HCT116 (cell line): ENCODE results near the gene ARID5A. TPM values are rescaled to one million over a fixed set of nuclear protein-coding genes. Genes with fewer than 3 reads are reported as not detected.

Experiments
- ATAC-seq: fragments of 200-7000 bp; cut with Tn5 transposase; 2 replicates; pipeline ENCODE4 v1.9.1; 2020; ENCODE audit warnings: mild to moderate bottlenecking, moderate library complexity
- BruUV-seq: library from RNA; stranded (reverse); fragments of 400-500 nt; replicated peaks from 2 replicates; lab custom pipeline; 2021; lab: Mats Ljungman, UMichigan
- CTCF ChIA-PET: fragments of 300-600 bp; sonication (Branson Sonifier 250); formaldehyde crosslinking; loops from one replicate; lab custom pipeline; 2021; ENCODE audit warnings: antibody characterized with exemption; lab: Charles Lee
- POLR2A ChIA-PET: fragments of 300-600, 350-600 bp; sonication (Branson Sonifier 250); formaldehyde crosslinking; loops from one replicate; lab custom pipeline; 2021; ENCODE audit warnings: antibody characterized with exemption; lab: Charles Lee
- RAD21 ChIA-PET, 2 experiments: fragments of 300-600 bp; sonication (Branson Sonifier 250); formaldehyde crosslinking; loops; one replicate each; lab custom pipeline; 2023; ENCODE audit warnings: low total read pairs in 2 of 2; ENCODE audit not compliant: uncharacterized antibody in 2 of 2, unreplicated experiment in 2 of 2, low non-redundant PET in 1 of 2; lab: Charles Lee
- DNase-seq: peaks from one replicate; pipeline ENCODE4 v3.0.0-alpha.2; 2010; ENCODE audit warnings: low read depth, low spot score
- H2AFZ ChIP-seq: fragments of 200-600 bp; shearing (Covaris generic), sonication (generic); 2 replicates; pipeline ENCODE4 v1.6.1; 2017; ENCODE audit warnings: low read depth, mixed run types, mixed read lengths, antibody characterized with exemption, low read length; ENCODE audit not compliant: poor library complexity, severe bottlenecking
- H3K27ac ChIP-seq: 2 replicates; pipeline ENCODE4 v1.5.1; 2012; ENCODE audit warnings: low read depth, low read length
- H3K27me3 ChIP-seq: fragments of 200-600 bp; sonication (generic); 2 replicates; pipeline ENCODE4 v1.6.1; 2016; ENCODE audit warnings: mixed run types, low read length, mixed read lengths; ENCODE audit not compliant: insufficient read depth
- H3K36me3 ChIP-seq, 2 experiments: fragments of 200-500 bp in 1 of 2; fragments of 200-600 bp in 1 of 2; sonication (Bioruptor generic) in 1 of 2; sonication (generic) in 1 of 2; 2 replicates each; pipeline versions ENCODE4 v1.5.1 to v1.6.1; 2014 to 2016; ENCODE audit warnings: low read length in 2 of 2, inconsistent platforms in 1 of 2, mixed read lengths in 1 of 2, mixed run types in 1 of 2; ENCODE audit not compliant: insufficient read depth in 2 of 2, control insufficient read depth in 1 of 2
- H3K4me1 ChIP-seq, 2 experiments: fragments of 200-600 bp in 1 of 2; sonication (generic) in 1 of 2; 2 replicates each; pipeline versions ENCODE4 v1.5.1 to v1.6.1; 2012 to 2017; ENCODE audit warnings: low read length in 2 of 2, inconsistent platforms in 1 of 2, mild to moderate bottlenecking in 1 of 2, mixed read lengths in 1 of 2, mixed run types in 1 of 2, moderate library complexity in 1 of 2; ENCODE audit not compliant: insufficient read depth in 2 of 2, control insufficient read depth in 1 of 2
- H3K4me2 ChIP-seq: fragments of 200-600 bp; sonication (generic); 2 replicates; pipeline ENCODE4 v1.6.1; 2017; ENCODE audit warnings: mixed run types, low read length, mixed read lengths
- H3K4me3 ChIP-seq, 2 experiments: fragments of 200-600 bp in 1 of 2; sonication (generic) in 1 of 2; replicated peaks in 1 of 2; 2 replicates each; pipeline ENCODE4 v1.5.1; 2011 to 2016; ENCODE audit warnings: low read length in 2 of 2, control low read depth in 1 of 2, low read depth in 1 of 2, mild to moderate bottlenecking in 1 of 2, mixed read lengths in 1 of 2, mixed run types in 1 of 2
- H3K79me2 ChIP-seq: fragments of 200-600 bp; sonication (generic); 2 replicates; pipeline ENCODE4 v1.6.1; 2017; ENCODE audit warnings: mild to moderate bottlenecking, mixed run types, low read length, moderate library complexity, mixed read lengths; ENCODE audit not compliant: insufficient read depth
- H3K9ac ChIP-seq: fragments of 200-600 bp; sonication (generic); 2 replicates; pipeline ENCODE4 v1.6.1; 2016; ENCODE audit warnings: low read length, mixed read lengths
- H3K9me2 ChIP-seq: fragments of 200-600 bp; sonication (generic), shearing (Covaris generic); 2 replicates; pipeline ENCODE4 v1.6.1; 2017; ENCODE audit warnings: mixed run types, mild to moderate bottlenecking, moderate library complexity; ENCODE audit not compliant: insufficient read depth
- H3K9me3 ChIP-seq, 2 experiments: fragments of 200-500 bp in 1 of 2; fragments of 200-600 bp in 1 of 2; sonication (Bioruptor generic) in 1 of 2; sonication (generic) in 1 of 2; 2 replicates each; pipeline ENCODE4 v1.6.1; 2014 to 2017; ENCODE audit warnings: low read length in 2 of 2, mixed read lengths in 2 of 2, inconsistent platforms in 1 of 2, low read depth in 1 of 2, mild to moderate bottlenecking in 1 of 2, mixed run types in 1 of 2, moderate library complexity in 1 of 2; ENCODE audit not compliant: control insufficient read depth in 1 of 2, insufficient read depth in 1 of 2
- H4K20me1 ChIP-seq: fragments of 200-600 bp; sonication (generic), shearing (Covaris generic); 2 replicates; pipeline ENCODE4 v1.6.1; 2017; ENCODE audit warnings: mixed run types, mild to moderate bottlenecking, moderate library complexity; ENCODE audit not compliant: insufficient read depth
- CBX3 ChIP-seq: IDR thresholded peaks from 2 replicates; pipeline ENCODE4 v1.6.1; 2012; ENCODE audit warnings: low read depth
- CEBPB ChIP-seq: IDR thresholded peaks from 2 replicates; pipeline ENCODE4 v1.6.1; 2012; ENCODE audit warnings: low read depth
- EGR1 ChIP-seq: IDR thresholded peaks from 2 replicates; pipeline ENCODE4 v1.6.1; 2012; ENCODE audit warnings: low read depth
- EZH2 ChIP-seq: fragments of 200-600 bp; sonication (generic); IDR thresholded peaks from 2 replicates; pipeline ENCODE4 v1.6.1; 2017; ENCODE audit warnings: antibody characterized with exemption, mixed run types
- EZH2phosphoT487 ChIP-seq: fragments of 200-600 bp; IDR thresholded peaks from 2 replicates; pipeline ENCODE4 v1.6.1; 2018; ENCODE audit warnings: antibody characterized with exemption, borderline replicate concordance
- FOSL1 ChIP-seq: IDR thresholded peaks from 2 replicates; pipeline ENCODE4 v1.6.1; 2012; ENCODE audit warnings: low read depth
- JUND ChIP-seq: IDR thresholded peaks from 2 replicates; pipeline ENCODE4 v1.6.1; 2012
- POLR2A ChIP-seq: IDR thresholded peaks from 2 replicates; pipeline ENCODE4 v1.7.0; 2011; ENCODE audit warnings: borderline replicate concordance; ENCODE audit not compliant: insufficient read depth, insufficient read length; ENCODE audit errors: extremely low read depth
- POLR2AphosphoS5 ChIP-seq: IDR thresholded peaks from 2 replicates; pipeline ENCODE4 v1.6.1; 2011; ENCODE audit warnings: mild to moderate bottlenecking, low read depth, low read length, moderate library complexity
- RAD21 ChIP-seq: IDR thresholded peaks from 2 replicates; pipeline ENCODE4 v1.6.1; 2012; ENCODE audit warnings: low read depth, mild to moderate bottlenecking
- SIN3A ChIP-seq: IDR thresholded peaks from 2 replicates; pipeline ENCODE4 v1.6.1; 2012; ENCODE audit warnings: low read depth
- SRF ChIP-seq: IDR thresholded peaks from 2 replicates; pipeline ENCODE4 v1.6.1; 2012; ENCODE audit warnings: low read depth
- YY1 ChIP-seq: IDR thresholded peaks from 2 replicates; pipeline ENCODE4 v1.6.1; 2011; ENCODE audit warnings: low read length, low read depth, moderate library complexity, mild to moderate bottlenecking; ENCODE audit not compliant: insufficient replicate concordance; ENCODE audit errors: extremely low read depth
- ZFX ChIP-seq: fragments of 450-650 bp; IDR thresholded peaks from 2 replicates; pipeline ENCODE4 v1.6.1; 2017
- intact Hi-C: fragments of 100-400 bp; cut with micrococcal nuclease; formaldehyde crosslinking; loops from 2 replicates; pipeline ENCODE4 v1.10.0; 2022
- total RNA-seq: library from RNA; stranded (reverse); gene quantifications from one replicate; pipeline ENCODE4 v1.2.1, GENCODE V29; 2021; ENCODE audit not compliant: unreplicated experiment
- TF ChIP-seq, protein P1 (sequence below), 3 experiments: fragments of 200-600 bp in 1 of 3; sonication (generic) in 1 of 3; IDR thresholded peaks in 2 of 3; conservative IDR thresholded peaks in 1 of 3; 2 replicates each; pipeline ENCODE4 v1.5.1; 2012 to 2017; ENCODE audit warnings: low read depth in 2 of 3, low read length in 2 of 3, antibody characterized with exemption in 1 of 3, borderline replicate concordance in 1 of 3, control low read depth in 1 of 3, mild to moderate bottlenecking in 1 of 3, mixed read lengths in 1 of 3, mixed run types in 1 of 3, moderate library complexity in 1 of 3; ENCODE audit not compliant: insufficient read depth in 1 of 3
- TF ChIP-seq, protein P2 (sequence below): IDR thresholded peaks from 2 replicates; pipeline ENCODE4 v1.6.1; 2011; ENCODE audit warnings: mild to moderate bottlenecking, low read length, moderate library complexity; ENCODE audit not compliant: insufficient replicate concordance; ENCODE audit errors: extremely low read depth

The ARID5A gene
- total RNA-seq, 1 experiment from 2014 or later = 8.2 TPM

DNA sequence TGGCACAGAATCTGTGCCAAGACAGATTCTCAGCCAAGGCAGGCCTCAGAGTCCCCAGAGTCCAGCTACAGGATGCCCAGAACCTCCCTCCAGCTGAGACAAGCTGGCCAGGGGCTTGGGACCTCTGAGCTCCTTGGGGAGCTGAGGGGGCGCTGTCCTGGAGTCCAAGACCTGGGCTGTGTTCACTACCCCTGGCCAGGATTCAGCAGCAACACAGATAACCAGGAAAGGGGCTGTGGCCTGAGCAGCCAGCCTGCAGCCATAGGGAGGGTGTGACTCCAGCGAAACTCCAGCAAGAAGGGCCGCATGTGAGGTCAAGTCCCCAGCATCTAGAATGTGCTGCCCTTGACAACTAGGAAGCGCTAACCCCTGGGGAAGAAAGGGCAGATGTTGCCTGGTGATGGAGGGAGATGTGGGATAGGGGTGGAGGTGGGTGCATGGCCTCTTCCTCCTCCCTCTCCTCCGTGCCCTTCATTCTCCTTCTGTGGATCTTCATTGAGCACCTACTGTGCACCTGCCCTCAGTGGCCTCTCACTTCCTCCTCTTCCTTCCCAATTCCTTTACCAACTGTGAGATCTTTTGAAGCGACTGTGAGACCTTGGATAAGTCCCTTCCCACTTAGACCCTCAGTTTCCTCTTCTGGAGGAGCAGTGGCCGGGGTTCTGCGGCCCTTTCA, 7.7 kb upstream of the ARID5A start (continued):
- TF ChIP-seq, protein P1, sequence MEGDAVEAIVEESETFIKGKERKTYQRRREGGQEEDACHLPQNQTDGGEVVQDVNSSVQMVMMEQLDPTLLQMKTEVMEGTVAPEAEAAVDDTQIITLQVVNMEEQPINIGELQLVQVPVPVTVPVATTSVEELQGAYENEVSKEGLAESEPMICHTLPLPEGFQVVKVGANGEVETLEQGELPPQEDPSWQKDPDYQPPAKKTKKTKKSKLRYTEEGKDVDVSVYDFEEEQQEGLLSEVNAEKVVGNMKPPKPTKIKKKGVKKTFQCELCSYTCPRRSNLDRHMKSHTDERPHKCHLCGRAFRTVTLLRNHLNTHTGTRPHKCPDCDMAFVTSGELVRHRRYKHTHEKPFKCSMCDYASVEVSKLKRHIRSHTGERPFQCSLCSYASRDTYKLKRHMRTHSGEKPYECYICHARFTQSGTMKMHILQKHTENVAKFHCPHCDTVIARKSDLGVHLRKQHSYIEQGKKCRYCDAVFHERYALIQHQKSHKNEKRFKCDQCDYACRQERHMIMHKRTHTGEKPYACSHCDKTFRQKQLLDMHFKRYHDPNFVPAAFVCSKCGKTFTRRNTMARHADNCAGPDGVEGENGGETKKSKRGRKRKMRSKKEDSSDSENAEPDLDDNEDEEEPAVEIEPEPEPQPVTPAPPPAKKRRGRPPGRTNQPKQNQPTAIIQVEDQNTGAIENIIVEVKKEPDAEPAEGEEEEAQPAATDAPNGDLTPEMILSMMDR (IDR thresholded peaks at IDR 0.05 in 2 of 3, conservative IDR thresholded peaks at IDR 0.05 in 1 of 3; ENCODE audit: borderline replicate concordance in 1 of 3, insufficient read depth in 1 of 3, low read depth in 2 of 3, low read length in 2 of 3) = no peak
- TF ChIP-seq CEBPB (no peak), ZFX (no peak), EGR1 (no peak), YY1 (no peak), RAD21 (no peak), JUND (no peak)

DNA sequence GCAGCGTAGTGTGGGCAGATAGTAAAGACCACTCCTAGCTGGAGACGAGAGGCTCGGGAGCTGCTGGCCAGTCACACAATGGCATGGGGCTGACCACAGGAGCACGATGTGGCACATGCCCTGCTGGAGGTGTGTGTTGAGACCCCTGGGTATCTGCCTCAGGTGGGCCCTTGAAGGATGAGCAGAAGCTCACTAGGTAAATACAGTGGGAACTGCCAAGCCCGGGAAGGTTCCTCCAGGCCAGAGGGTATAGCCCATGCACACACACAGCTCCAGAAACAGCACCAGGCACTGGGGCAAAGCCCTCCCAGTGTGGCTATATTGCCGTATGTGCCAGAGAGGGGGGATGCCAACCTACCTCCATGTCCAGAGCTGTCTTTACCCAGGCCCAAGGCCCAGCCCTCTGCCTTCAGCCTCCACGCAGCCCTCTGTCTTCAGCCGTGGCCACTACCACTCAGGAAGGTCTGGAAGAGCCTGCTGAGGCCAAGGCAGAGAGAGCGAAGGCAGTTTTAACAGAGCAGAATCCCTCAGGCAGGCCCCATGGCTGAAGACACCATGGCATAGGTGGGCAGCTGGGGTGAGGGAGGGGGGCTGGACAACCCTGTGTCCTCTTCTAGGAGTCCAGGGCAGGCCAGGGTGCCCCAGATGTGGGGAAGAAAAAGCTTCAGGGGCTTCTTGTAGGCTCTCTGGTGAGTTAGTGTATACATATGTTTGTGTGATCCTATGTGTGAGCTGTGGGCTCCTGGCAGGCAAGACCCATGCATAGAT, 7.0 kb upstream of the ARID5A start:
- Histone ChIP-seq H3K9me2 (no peaks in the 10 kb centered on the region), H3K9ac (no peak overlapping the region), H3K4me2 (no peak overlapping the region), H3K4me1 (peaks cover 12 to 31% of the 10 kb centered on the region in 2 experiments), H3K36me3 (no peaks in the 10 kb centered on the region), H4K20me1 (no peaks in the 10 kb centered on the region), H3K9me3 (no peaks in the 10 kb centered on the region), H3K27ac (no peak overlapping the region), H3K79me2 (no peaks in the 10 kb centered on the region), H3K27me3 (no peaks in the 10 kb centered on the region), H2AFZ (no peak overlapping the region), H3K4me3 (no peak overlapping the region)
- ChIA-PET CTCF (interaction anchor here (0.9 kb wide), 1 partner anchor 25 kb away, joined by 5 read pairs; no protein-coding TSS in a partner anchor), POLR2A (no interaction called here), RAD21 (no interaction called here)
- DNase-seq = no peak
- no TSS peak for BruUV-seq
- ATAC-seq = no peak
- intact Hi-C loops = no loop called here
- no peak for TF ChIP-seq POLR2A
- no peak for TF ChIP-seq EZH2phosphoT487
- TF ChIP-seq FOSL1 = no peak
- no peak for TF ChIP-seq JUND
- no peak for TF ChIP-seq SRF
- TF ChIP-seq EZH2 = no peak
- TF ChIP-seq EGR1 = no peak
- no peak for TF ChIP-seq ZFX
- no peak for TF ChIP-seq POLR2AphosphoS5
- no peak for TF ChIP-seq SIN3A
- TF ChIP-seq YY1 = no peak
- TF ChIP-seq, protein P2, sequence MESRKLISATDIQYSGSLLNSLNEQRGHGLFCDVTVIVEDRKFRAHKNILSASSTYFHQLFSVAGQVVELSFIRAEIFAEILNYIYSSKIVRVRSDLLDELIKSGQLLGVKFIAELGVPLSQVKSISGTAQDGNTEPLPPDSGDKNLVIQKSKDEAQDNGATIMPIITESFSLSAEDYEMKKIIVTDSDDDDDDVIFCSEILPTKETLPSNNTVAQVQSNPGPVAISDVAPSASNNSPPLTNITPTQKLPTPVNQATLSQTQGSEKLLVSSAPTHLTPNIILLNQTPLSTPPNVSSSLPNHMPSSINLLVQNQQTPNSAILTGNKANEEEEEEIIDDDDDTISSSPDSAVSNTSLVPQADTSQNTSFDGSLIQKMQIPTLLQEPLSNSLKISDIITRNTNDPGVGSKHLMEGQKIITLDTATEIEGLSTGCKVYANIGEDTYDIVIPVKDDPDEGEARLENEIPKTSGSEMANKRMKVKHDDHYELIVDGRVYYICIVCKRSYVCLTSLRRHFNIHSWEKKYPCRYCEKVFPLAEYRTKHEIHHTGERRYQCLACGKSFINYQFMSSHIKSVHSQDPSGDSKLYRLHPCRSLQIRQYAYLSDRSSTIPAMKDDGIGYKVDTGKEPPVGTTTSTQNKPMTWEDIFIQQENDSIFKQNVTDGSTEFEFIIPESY = no peak
- TF ChIP-seq, protein P1 (IDR thresholded peaks at IDR 0.05 in 2 of 3, conservative IDR thresholded peaks at IDR 0.05 in 1 of 3; ENCODE audit: borderline replicate concordance in 1 of 3, insufficient read depth in 1 of 3, low read depth in 2 of 3, low read length in 2 of 3) = no peak
- no peak for TF ChIP-seq RAD21
- TF ChIP-seq CEBPB = no peak
- TF ChIP-seq CBX3 = no peak
